ENCODE data around the gene TCEAL3. TPM values are rescaled to one million over a fixed set of nuclear protein-coding genes. Genes with fewer than 3 reads are reported as not detected.
"Not testable (repeated sequence)": the region's sequence is repeated elsewhere in the genome, so short reads cannot be mapped to it uniquely, and the experiment has no call there.

TCEAL3 gene
- total RNA-seq, 1 donor from 2014 or later, result 49.1 TPM

- no peak for DNase-seq (ENCODE audit: low spot score)
Observed at GRCh38 chrX:103626855-103627254, 19.1 kb downstream of the TCEAL3 start.

- peak; percentile 62 for DNase-seq (ENCODE audit: low spot score)
Observed at GRCh38 chrX:103628386-103629317, 20.9 kb downstream of the TCEAL3 start, which contains the start of gene TCEAL1. Gene TCEAL1, plus strand, starts transcription at chrX:103628975. Its CDS starts 942 bp downstream, at chrX:103629917.

GRCh38 chrX:103629318-103630170, 21.8 kb downstream of the TCEAL3 start:
- peak; percentile 73 for DNase-seq (ENCODE audit: low spot score)

GRCh38 chrX:103630171-103630511, 22.4 kb downstream of the TCEAL3 start:
- no peak for DNase-seq (ENCODE audit: low spot score)

- no peak for DNase-seq (ENCODE audit: low spot score)
Observed at GRCh38 chrX:103631145-103631544, 23.4 kb downstream of the TCEAL3 start.

- DNase-seq (ENCODE audit: low spot score), result no peak
Observed at GRCh38 chrX:103635436-103635835, 27.7 kb downstream of the TCEAL3 start.

- no peak for DNase-seq (ENCODE audit: low spot score)
Observed at GRCh38 chrX:103637604-103638338, 30.0 kb downstream of the TCEAL3 start.

GRCh38 chrX:103638479-103639346, 30.9 kb downstream of the TCEAL3 start:
- DNase-seq (ENCODE audit: low spot score), result not testable (repeated sequence)

- DNase-seq (ENCODE audit: low spot score), result no peak
Observed at GRCh38 chrX:103640401-103641155, 32.8 kb downstream of the TCEAL3 start.

GRCh38 chrX:103644125-103644524, 36.4 kb downstream of the TCEAL3 start:
- no peak for DNase-seq (ENCODE audit: low spot score)

GRCh38 chrX:103647630-103648029, 39.9 kb downstream of the TCEAL3 start:
- DNase-seq (ENCODE audit: low spot score), result no peak

- no peak for DNase-seq (ENCODE audit: low spot score)
Observed at GRCh38 chrX:103651151-103651773, 43.5 kb downstream of the TCEAL3 start.

GRCh38 chrX:103655230-103656000, 47.7 kb downstream of the TCEAL3 start:
- not testable (repeated sequence) for DNase-seq (ENCODE audit: low spot score)

- no peak for DNase-seq (ENCODE audit: low spot score)
Observed at GRCh38 chrX:103656617-103657016, 48.9 kb downstream of the TCEAL3 start.

GRCh38 chrX:103657066-103657465, 49.3 kb downstream of the TCEAL3 start:
- DNase-seq (ENCODE audit: low spot score), result not testable (repeated sequence)

- DNase-seq (ENCODE audit: low spot score), result no peak
Observed at GRCh38 chrX:103658681-103659433, 51.1 kb downstream of the TCEAL3 start.

- DNase-seq (ENCODE audit: low spot score), result not testable (repeated sequence)
Observed at GRCh38 chrX:103659460-103659859, 51.7 kb downstream of the TCEAL3 start.
